Measurements from ENCODE around the gene MYH9.

MYH9 gene

DNA sequence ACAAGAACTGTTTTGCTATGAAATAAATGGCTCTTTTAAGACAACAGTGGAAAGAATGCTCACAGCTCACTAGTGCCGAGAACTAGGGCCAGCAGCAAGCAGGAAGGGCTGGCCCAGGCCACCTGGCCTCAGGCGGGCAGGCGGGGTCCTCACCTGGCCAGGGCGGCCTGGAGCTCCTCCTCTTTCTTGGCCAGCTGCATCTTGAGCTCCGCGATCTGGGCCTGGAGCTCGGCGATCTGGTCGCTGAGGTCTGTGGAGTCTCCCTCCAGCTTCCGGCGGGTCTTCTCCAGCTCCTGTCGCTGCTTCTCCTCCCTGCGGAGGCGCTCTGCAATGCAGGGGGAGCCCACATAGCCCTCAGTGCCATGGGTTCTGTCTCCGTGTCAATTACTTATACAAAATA lies 91.1 kb downstream of the MYH9 start (continued):
- TF ChIP-seq, protein P1, sequence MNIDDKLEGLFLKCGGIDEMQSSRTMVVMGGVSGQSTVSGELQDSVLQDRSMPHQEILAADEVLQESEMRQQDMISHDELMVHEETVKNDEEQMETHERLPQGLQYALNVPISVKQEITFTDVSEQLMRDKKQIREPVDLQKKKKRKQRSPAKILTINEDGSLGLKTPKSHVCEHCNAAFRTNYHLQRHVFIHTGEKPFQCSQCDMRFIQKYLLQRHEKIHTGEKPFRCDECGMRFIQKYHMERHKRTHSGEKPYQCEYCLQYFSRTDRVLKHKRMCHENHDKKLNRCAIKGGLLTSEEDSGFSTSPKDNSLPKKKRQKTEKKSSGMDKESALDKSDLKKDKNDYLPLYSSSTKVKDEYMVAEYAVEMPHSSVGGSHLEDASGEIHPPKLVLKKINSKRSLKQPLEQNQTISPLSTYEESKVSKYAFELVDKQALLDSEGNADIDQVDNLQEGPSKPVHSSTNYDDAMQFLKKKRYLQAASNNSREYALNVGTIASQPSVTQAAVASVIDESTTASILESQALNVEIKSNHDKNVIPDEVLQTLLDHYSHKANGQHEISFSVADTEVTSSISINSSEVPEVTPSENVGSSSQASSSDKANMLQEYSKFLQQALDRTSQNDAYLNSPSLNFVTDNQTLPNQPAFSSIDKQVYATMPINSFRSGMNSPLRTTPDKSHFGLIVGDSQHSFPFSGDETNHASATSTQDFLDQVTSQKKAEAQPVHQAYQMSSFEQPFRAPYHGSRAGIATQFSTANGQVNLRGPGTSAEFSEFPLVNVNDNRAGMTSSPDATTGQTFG (tag by site-specific recombination; IDR thresholded peaks at IDR 0.05; ENCODE audit: borderline replicate concordance) = no peak
- TF ChIP-seq, protein P2, sequence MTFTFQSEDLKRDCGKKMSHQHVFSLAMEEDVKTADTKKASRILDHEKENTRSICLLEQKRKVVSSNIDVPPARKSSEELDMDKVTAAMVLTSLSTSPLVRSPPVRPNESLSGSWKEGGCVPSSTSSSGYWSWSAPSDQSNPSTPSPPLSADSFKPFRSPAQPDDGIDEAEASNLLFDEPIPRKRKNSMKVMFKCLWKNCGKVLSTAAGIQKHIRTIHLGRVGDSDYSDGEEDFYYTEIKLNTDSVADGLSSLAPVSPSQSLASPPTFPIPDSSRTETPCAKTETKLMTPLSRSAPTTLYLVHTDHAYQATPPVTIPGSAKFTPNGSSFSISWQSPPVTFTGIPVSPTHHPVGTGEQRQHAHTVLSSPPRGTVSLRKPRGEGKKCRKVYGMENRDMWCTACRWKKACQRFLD (tag by site-specific recombination; IDR thresholded peaks at IDR 0.05) = no peak
- TF ChIP-seq ZBTB8A (tag by site-specific recombination; IDR thresholded peaks at IDR 0.05) (no peak), ZNF792 (tag by site-specific recombination; IDR thresholded peaks at IDR 0.05) (no peak), ZNF426 (tag by site-specific recombination; IDR thresholded peaks at IDR 0.05) (no peak), WT1 (tag by site-specific recombination; IDR thresholded peaks at IDR 0.05) (no peak), ZNF223 (tag by site-specific recombination; IDR thresholded peaks at IDR 0.05) (no peak)

DNA sequence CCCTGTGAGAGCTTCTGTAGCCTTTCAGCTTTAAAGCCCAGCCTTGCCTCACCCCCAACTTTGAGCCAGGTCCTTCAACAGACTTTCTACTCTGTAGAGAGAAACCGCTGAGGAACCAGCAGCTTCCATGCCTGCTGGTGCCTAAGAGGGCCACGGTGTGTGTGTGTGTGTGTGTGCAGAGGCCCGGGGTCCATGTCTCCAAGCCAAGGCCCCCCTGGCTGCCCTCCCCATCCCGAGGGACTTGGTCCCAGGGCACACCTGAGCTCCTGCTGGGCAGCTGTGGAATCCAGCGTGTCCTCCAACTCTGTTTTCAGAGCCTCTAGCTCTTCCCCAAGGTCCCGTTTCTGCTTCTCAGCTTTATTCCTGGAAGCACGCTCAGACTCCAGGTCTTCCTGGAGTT lies 92.5 kb downstream of the MYH9 start:
- H3K36me3 ChIP-seq (ENCODE audit: control insufficient read depth in 2 of 2, insufficient read depth in 1 of 2, low read length in 2 of 2) = peaks cover 27 to 88% of the 10 kb centered on the region in 2 experiments
- H3K4me1 ChIP-seq (ENCODE audit: control insufficient read depth, insufficient read depth, low read length) = no peaks in the 10 kb centered on the region
- CTCF ChIA-PET = interaction anchor here (0.9 to 1.8 kb wide), 3 partner anchors 9 to 175 kb away, joined by 3 to 10 read pairs (median 5); no protein-coding TSS in a partner anchor
- POLR2A ChIA-PET = no interaction called here
- H3K4me3 ChIP-seq (ENCODE audit: low read depth, low read length) = no peak overlapping the region
- no peak overlapping the region for H3K27ac ChIP-seq (ENCODE audit: extremely low read depth, low read depth, low read length)
- H3K9me3 ChIP-seq (ENCODE audit: control insufficient read depth, insufficient read depth, low read depth, low read length) = no peaks in the 10 kb centered on the region
- TF ChIP-seq, protein P3, sequence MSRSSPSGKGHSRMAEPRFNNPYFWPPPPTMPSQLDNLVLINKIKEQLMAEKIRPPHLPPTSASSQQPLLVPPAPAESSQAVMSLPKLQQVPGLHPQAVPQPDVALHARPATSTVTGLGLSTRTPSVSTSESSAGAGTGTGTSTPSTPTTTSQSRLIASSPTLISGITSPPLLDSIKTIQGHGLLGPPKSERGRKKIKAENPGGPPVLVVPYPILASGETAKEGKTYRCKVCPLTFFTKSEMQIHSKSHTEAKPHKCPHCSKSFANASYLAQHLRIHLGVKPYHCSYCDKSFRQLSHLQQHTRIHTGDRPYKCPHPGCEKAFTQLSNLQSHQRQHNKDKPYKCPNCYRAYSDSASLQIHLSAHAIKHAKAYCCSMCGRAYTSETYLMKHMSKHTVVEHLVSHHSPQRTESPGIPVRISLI (tag by site-specific recombination; IDR thresholded peaks at IDR 0.05) = no peak
- TF ChIP-seq, protein P4, sequence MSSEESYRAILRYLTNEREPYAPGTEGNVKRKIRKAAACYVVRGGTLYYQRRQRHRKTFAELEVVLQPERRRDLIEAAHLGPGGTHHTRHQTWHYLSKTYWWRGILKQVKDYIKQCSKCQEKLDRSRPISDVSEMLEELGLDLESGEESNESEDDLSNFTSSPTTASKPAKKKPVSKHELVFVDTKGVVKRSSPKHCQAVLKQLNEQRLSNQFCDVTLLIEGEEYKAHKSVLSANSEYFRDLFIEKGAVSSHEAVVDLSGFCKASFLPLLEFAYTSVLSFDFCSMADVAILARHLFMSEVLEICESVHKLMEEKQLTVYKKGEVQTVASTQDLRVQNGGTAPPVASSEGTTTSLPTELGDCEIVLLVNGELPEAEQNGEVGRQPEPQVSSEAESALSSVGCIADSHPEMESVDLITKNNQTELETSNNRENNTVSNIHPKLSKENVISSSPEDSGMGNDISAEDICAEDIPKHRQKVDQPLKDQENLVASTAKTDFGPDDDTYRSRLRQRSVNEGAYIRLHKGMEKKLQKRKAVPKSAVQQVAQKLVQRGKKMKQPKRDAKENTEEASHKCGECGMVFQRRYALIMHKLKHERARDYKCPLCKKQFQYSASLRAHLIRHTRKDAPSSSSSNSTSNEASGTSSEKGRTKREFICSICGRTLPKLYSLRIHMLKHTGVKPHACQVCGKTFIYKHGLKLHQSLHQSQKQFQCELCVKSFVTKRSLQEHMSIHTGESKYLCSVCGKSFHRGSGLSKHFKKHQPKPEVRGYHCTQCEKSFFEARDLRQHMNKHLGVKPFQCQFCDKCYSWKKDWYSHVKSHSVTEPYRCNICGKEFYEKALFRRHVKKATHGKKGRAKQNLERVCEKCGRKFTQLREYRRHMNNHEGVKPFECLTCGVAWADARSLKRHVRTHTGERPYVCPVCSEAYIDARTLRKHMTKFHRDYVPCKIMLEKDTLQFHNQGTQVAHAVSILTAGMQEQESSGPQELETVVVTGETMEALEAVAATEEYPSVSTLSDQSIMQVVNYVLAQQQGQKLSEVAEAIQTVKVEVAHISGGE (tag by site-specific recombination; conservative IDR thresholded peaks at IDR 0.05; ENCODE audit: low read depth) = no peak
- TF ChIP-seq ZNF354C (tag by site-specific recombination; IDR thresholded peaks at IDR 0.05; ENCODE audit: borderline replicate concordance, low read depth) (no peak), ZNF624 (tag by site-specific recombination; IDR thresholded peaks at IDR 0.05) (no peak), ZNF776 (tag by site-specific recombination; IDR thresholded peaks at IDR 0.05; ENCODE audit: borderline replicate concordance) (no peak), WT1 (tag by site-specific recombination; IDR thresholded peaks at IDR 0.05) (no peak), HOXA7 (CRISPR knock-in tag; IDR thresholded peaks at IDR 0.05; ENCODE audit: borderline replicate concordance) (no peak), ZNF768 (tag by site-specific recombination; IDR thresholded peaks at IDR 0.05) (no peak), GLI4 (tag by site-specific recombination; IDR thresholded peaks at IDR 0.05) (no peak), ZNF654 (tag by site-specific recombination; IDR thresholded peaks at IDR 0.05; ENCODE audit: low read depth) (no peak)
- TF ChIP-seq, protein P5, sequence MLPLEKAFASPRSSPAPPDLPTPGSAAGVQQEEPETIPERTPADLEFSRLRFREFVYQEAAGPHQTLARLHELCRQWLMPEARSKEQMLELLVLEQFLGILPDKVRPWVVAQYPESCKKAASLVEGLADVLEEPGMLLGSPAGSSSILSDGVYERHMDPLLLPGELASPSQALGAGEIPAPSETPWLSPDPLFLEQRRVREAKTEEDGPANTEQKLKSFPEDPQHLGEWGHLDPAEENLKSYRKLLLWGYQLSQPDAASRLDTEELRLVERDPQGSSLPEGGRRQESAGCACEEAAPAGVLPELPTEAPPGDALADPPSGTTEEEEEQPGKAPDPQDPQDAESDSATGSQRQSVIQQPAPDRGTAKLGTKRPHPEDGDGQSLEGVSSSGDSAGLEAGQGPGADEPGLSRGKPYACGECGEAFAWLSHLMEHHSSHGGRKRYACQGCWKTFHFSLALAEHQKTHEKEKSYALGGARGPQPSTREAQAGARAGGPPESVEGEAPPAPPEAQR (tag by site-specific recombination; IDR thresholded peaks at IDR 0.05) = no peak

Measured in HEK293 (cell line).